Spinal cord (tissue), 10 donors: Measurements from ENCODE around the gene PHF20. TPM values are rescaled to one million over a fixed set of nuclear protein-coding genes. Genes with fewer than 3 reads are reported as not detected.
A peak's percentile ranks its signal among the peaks of the same experiment; 100 is the strongest.
"Not testable (repeated sequence)": the region's sequence is repeated elsewhere in the genome, so short reads cannot be mapped to it uniquely, and the experiment has no call there.

Source experiments
- DNase-seq, 6 donors: peaks; one replicate each; pipeline versions ENCODE4 v3.0.0 to v3.0.0-alpha.2; 2013 to 2015; ENCODE audit warnings: low spot score in 6 of 6, low read depth in 4 of 6
- H3K27ac ChIP-seq: one replicate; pipeline ENCODE4 v1.5.1; 2013; ENCODE audit warnings: low read depth, low read length, control low read depth
- H3K27me3 ChIP-seq: one replicate; pipeline ENCODE4 v1.6.1; 2013; ENCODE audit warnings: low read length; ENCODE audit not compliant: control insufficient read depth, insufficient read depth
- H3K36me3 ChIP-seq: one replicate; pipeline ENCODE4 v1.6.1; 2013; ENCODE audit warnings: low read length; ENCODE audit not compliant: control insufficient read depth, insufficient read depth
- H3K4me1 ChIP-seq: one replicate; pipeline ENCODE4 v1.6.1; 2013; ENCODE audit warnings: low read length; ENCODE audit not compliant: control insufficient read depth, insufficient read depth
- H3K4me3 ChIP-seq: one replicate; pipeline ENCODE4 v1.5.1; 2013; ENCODE audit warnings: low read depth, low read length, control low read depth
- H3K9me3 ChIP-seq: one replicate; pipeline ENCODE4 v1.6.1; 2013; ENCODE audit warnings: low read length; ENCODE audit not compliant: control insufficient read depth, insufficient read depth
- WGBS: methylation state at CpG from one replicate; pipeline ENCODE4 v1.1.5; 2013; ENCODE audit warnings: missing lambda C conversion rate; ENCODE audit not compliant: insufficient coverage; 5-methylcytosine and 5-hydroxymethylcytosine counted together
- polyA plus RNA-seq, 2 donors: library from polyadenylated mRNA; unstranded; fragments of 120-200 nt; gene quantifications; one replicate each; pipeline ENCODE4 v1.2.1, GENCODE V29; 2013; ENCODE audit not compliant: insufficient read length in 2 of 2
- total RNA-seq, 2 donors: library from RNA; depleted of rRNA in 1 of 2; stranded (reverse); fragments of 120-200 nt in 1 of 2; fragments of >200 nt in 1 of 2; gene quantifications; one replicate each; pipeline versions ENCODE4 v1.2.3 to v1.2.4, GENCODE V29; 2013 to 2014
- donor health status: healthy.

Gene PHF20
- total and polyA plus RNA-seq, 4 donors: 31.0 to 38.7 (median 33.4) TPM

DNA sequence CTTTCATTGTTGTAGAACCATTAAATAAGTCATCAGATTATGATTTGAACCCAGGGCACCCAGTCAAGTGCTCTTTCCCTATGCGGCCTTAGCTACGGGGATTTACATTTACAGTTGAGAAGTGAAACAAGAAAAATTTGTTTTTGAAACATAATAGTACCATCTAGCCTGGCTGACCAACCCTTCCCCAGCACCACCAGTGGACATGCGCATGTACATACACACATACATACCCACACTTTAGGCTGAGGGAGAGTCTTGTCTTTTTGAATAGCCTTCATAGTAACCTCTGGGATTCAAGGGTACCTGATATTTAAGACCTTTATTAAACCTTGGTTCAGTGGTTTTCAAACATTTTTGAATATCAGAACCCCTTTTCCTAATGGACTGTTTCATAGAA, 148.7 kb downstream of the PHF20 start:
- no peaks in the 10 kb centered on the region for H3K9me3 ChIP-seq
- no peaks in the 10 kb centered on the region for H3K4me1 ChIP-seq
- H3K36me3 ChIP-seq: peaks cover 23% of the 10 kb centered on the region
- WGBS: no CpG with 5 or more reads among the region's 3 CpGs
- no peaks in the 10 kb centered on the region for H3K27me3 ChIP-seq
- no peak for DNase-seq
- H3K4me3 ChIP-seq: no peak overlapping the region
- no peak overlapping the region for H3K27ac ChIP-seq

DNA sequence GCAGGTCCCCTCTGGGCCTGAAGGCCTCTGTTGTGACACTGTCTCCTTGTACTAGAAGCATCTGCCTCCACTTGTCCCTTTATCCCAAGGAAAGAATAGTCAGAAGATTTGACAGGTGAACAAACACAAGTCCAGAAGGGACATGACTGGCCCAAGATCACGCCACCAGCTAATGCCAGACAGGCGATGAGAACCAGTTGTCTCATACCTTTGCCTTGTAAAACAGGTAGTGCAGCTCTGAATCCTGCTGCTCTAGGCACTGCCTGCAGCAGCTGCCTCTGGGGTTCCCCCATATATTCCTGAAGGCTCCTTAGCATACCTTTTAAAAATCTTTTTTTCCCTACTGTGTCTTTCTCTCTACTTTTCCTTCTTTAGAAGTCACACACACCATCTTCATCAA, 157.5 kb downstream of the PHF20 start:
- H3K27me3 ChIP-seq: no peaks in the 10 kb centered on the region
- no peak overlapping the region for H3K27ac ChIP-seq
- H3K9me3 ChIP-seq: no peaks in the 10 kb centered on the region
- H3K36me3 ChIP-seq: peaks cover 28% of the 10 kb centered on the region
- 97% methylated on average over 2 of the region's 2 CpGs for WGBS
- H3K4me1 ChIP-seq: no peaks in the 10 kb centered on the region
- H3K4me3 ChIP-seq: no peak overlapping the region
- DNase-seq: no peak

- H3K9me3 ChIP-seq: no peaks in the 10 kb centered on the region
These were observed 162.2 kb downstream of the PHF20 start for GRCh38 chr20:35934050-35934449.

DNA sequence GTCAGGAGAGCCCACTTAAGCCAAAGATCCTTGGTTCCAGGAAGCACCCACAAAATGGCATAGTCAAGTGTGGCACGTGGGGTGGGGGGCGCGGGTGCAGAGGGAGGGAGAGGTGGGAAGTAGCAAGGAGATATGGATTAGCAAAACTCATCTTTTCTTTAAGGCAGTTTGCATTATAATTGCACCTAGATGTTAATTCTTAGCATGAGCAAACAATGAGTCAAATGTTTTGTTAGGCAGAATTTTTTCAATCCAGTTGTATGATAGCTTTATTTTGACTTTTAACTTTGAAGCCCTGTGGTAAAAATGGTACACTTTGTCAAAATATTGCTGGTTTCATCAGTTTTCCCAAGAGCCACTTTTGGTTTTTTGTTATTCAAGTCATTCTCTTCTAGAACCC, 167.4 kb downstream of the PHF20 start:
- peaks cover 26% of the 10 kb centered on the region for H3K36me3 ChIP-seq
- DNase-seq: no peak
- no peaks in the 10 kb centered on the region for H3K27me3 ChIP-seq
- H3K4me3 ChIP-seq: no peak overlapping the region
- 94% methylated on average over 3 of the region's 3 CpGs for whole genome bisulfite sequencing
- no peak overlapping the region for H3K27ac ChIP-seq
- peaks cover 3% of the 10 kb centered on the region for H3K4me1 ChIP-seq
- H3K9me3 ChIP-seq: no peaks in the 10 kb centered on the region

More at GRCh38 chr20:35934050-35934449, 162.2 kb downstream of the PHF20 start:
- H3K4me1 ChIP-seq: no peaks in the 10 kb centered on the region
- no peak overlapping the region for H3K4me3 ChIP-seq
- no peak for DNase-seq
- H3K36me3 ChIP-seq: peaks cover 27% of the 10 kb centered on the region
- 69% methylated on average over 2 of the region's 4 CpGs for WGBS
- no peak overlapping the region for H3K27ac ChIP-seq
- H3K27me3 ChIP-seq: no peaks in the 10 kb centered on the region

DNA sequence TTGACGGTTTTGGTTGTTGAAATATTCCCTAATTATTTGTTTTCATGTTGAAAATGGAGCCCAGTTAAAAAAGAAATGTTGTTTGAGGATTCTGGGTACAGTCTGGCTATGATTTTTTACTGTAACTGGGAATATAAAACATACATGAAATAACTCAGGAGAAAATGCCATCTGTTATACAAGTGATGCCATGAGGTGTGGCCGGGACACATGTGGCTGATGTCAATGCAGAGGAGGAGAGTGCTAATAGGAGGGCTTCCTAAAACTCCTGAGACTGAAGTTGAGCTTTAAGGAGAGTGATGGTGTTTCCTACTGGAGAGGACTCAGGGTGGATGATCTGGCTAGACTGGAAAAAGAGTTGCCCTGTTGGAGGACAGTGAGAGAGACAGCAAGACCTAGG, 169.8 kb downstream of the PHF20 start:
- Histone ChIP-seq H3K4me3 (no peak overlapping the region), H3K9me3 (no peaks in the 10 kb centered on the region), H3K4me1 (peaks cover 3% of the 10 kb centered on the region), H3K27me3 (no peaks in the 10 kb centered on the region), H3K27ac (no peak overlapping the region), H3K36me3 (peaks cover 24% of the 10 kb centered on the region)
- WGBS: 100% methylated on average over 2 of the region's 2 CpGs
- DNase-seq: no peak

- DNase-seq: peak in 1 of 6 donors; percentile 23
- WGBS: 100% methylated on average over 1 of the region's 2 CpGs
- no peaks in the 10 kb centered on the region for H3K9me3 ChIP-seq
These were observed 170.4 kb downstream of the PHF20 start for GRCh38 chr20:35942243-35942642.

GRCh38 chr20:35947489-35947888, 175.7 kb downstream of the PHF20 start:
- H3K27ac ChIP-seq: no peak overlapping the region
- no peak for DNase-seq
- WGBS: 72% methylated on average over 9 of the region's 9 CpGs
- peaks cover 13% of the 10 kb centered on the region for H3K36me3 ChIP-seq
- no peak overlapping the region for H3K4me3 ChIP-seq
- no peaks in the 10 kb centered on the region for H3K9me3 ChIP-seq
- no peaks in the 10 kb centered on the region for H3K27me3 ChIP-seq
- H3K4me1 ChIP-seq: peaks cover 6% of the 10 kb centered on the region

More at GRCh38 chr20:35942243-35942642, 170.4 kb downstream of the PHF20 start:
- peaks cover 25% of the 10 kb centered on the region for H3K36me3 ChIP-seq
- H3K27ac ChIP-seq: no peak overlapping the region
- H3K4me1 ChIP-seq: peaks cover 3% of the 10 kb centered on the region
- H3K4me3 ChIP-seq: no peak overlapping the region
- H3K27me3 ChIP-seq: no peaks in the 10 kb centered on the region

GRCh38 chr20:35947907-35948306, 176.1 kb downstream of the PHF20 start:
- no peak for DNase-seq
- Histone ChIP-seq H3K27me3 (no peaks in the 10 kb centered on the region), H3K9me3 (no peaks in the 10 kb centered on the region), H3K27ac (no peak overlapping the region), H3K4me3 (no peak overlapping the region), H3K36me3 (peaks cover 13% of the 10 kb centered on the region), H3K4me1 (peaks cover 7% of the 10 kb centered on the region)
- 100% methylated on average over 1 of the region's 2 CpGs for WGBS

DNA sequence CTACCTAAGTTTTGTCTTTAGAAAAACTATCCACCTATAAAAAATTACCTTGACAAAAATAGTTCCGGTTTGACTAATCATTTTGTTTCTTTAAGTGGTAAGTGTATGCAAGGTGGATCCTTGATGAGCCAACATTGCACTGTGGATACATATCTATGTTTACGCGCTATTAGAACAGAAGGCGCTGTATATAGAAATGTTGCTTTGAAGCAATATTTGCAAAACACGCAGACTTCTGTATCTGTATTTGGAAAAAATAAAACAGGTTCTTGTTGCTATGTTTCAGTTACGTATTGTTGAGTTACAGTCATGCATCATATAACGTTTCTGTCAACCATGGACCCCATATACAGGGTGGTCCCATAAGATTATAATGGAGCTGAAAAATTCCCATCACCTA, 178.3 kb downstream of the PHF20 start:
- no peak overlapping the region for H3K27ac ChIP-seq
- no peak for DNase-seq
- no peak overlapping the region for H3K4me3 ChIP-seq
- H3K27me3 ChIP-seq: no peaks in the 10 kb centered on the region
- WGBS: 100% methylated on average over 3 of the region's 7 CpGs
- H3K36me3 ChIP-seq: peaks cover 13% of the 10 kb centered on the region
- H3K4me1 ChIP-seq: peaks cover 7% of the 10 kb centered on the region
- no peaks in the 10 kb centered on the region for H3K9me3 ChIP-seq

GRCh38 chr20:35952080-35952479, 180.3 kb downstream of the PHF20 start:
- WGBS: 97% methylated on average over 12 of the region's 14 CpGs
- not testable (repeated sequence) for H3K27me3 ChIP-seq, H3K4me3 ChIP-seq, H3K9me3 ChIP-seq, DNase-seq, H3K27ac ChIP-seq
- peaks cover 13% of the 10 kb centered on the region for H3K36me3 ChIP-seq
- peaks cover 12% of the 10 kb centered on the region for H3K4me1 ChIP-seq
